Kidney (tissue), 14 donors: Measurements from ENCODE around the gene SLC25A34. TPM values are rescaled to one million over a fixed set of nuclear protein-coding genes. Genes with fewer than 3 reads are reported as not detected.

Experiments used
- DNase-seq, 5 donors: peaks; one replicate each; pipeline ENCODE4 v3.0.0-alpha.2; 2013 to 2020
- FAIRE-seq: peaks from 2 replicates; lab custom pipeline; 2012; peaks lifted over from hg19 to GRCh38; lab: Jason Lieb, UNC
- H3K27ac ChIP-seq, 2 donors: one replicate each; pipeline ENCODE4 v1.7.0; 2013; ENCODE audit warnings: low read depth in 2 of 2, low read length in 2 of 2, inconsistent platforms in 1 of 2
- H3K27me3 ChIP-seq: one replicate; pipeline ENCODE4 v1.7.1; 2013; ENCODE audit warnings: low read length, inconsistent platforms; ENCODE audit not compliant: control insufficient read depth, insufficient read depth
- H3K36me3 ChIP-seq, 3 donors: one replicate each; pipeline versions ENCODE4 v1.7.0 to v1.7.1; 2013; ENCODE audit warnings: low read length in 3 of 3, control low read depth in 1 of 3, inconsistent platforms in 1 of 3; ENCODE audit not compliant: insufficient read depth in 3 of 3, control insufficient read depth in 2 of 3
- H3K4me1 ChIP-seq, 3 donors: one replicate each; pipeline versions ENCODE4 v1.7.0 to v1.7.1; 2013; ENCODE audit warnings: low read length in 3 of 3, inconsistent platforms in 1 of 3, low read depth in 1 of 3; ENCODE audit not compliant: control insufficient read depth in 2 of 3, insufficient read depth in 2 of 3
- H3K4me3 ChIP-seq, 3 donors: one replicate each; pipeline versions ENCODE4 v1.7.0 to v1.8.1; 2013; ENCODE audit warnings: low read length in 3 of 3, control low read depth in 1 of 3, inconsistent platforms in 1 of 3
- H3K9ac ChIP-seq, 3 donors: one replicate each; pipeline versions ENCODE4 v1.7.0 to v1.7.1; 2013; ENCODE audit warnings: low read length in 3 of 3, control low read depth in 1 of 3, inconsistent platforms in 1 of 3
- H3K9me3 ChIP-seq, 3 donors: one replicate each; pipeline versions ENCODE4 v1.7.0 to v1.7.1; 2013; ENCODE audit warnings: low read length in 3 of 3, control low read depth in 1 of 3, inconsistent platforms in 1 of 3; ENCODE audit not compliant: control insufficient read depth in 2 of 3, insufficient read depth in 1 of 3
- CTCF ChIP-seq: IDR thresholded peaks from 3 replicates; pipeline ENCODE4 v1.5.1; 2012; ENCODE audit warnings: mild to moderate bottlenecking, moderate library complexity, borderline replicate concordance; ENCODE audit not compliant: insufficient read depth; ENCODE audit errors: extremely low read depth
- intact Hi-C: fragments of 100-400 bp; cut with DNase I; formaldehyde crosslinking; loops from one replicate; pipeline ENCODE4 v1.11.1; 2022
- polyA plus RNA-seq: library from polyadenylated mRNA; stranded (reverse); fragments of 350-450 nt; fragmentation: Illumina TruSeq; extraction: RNeasy Lipid Tissue Mini Kit (QIAGEN cat#74804); gene quantifications from one replicate; pipeline ENCODE4 v1.2.3, GENCODE V29; 2014; ENCODE audit warnings: low read depth, low replicate concordance; ENCODE audit not compliant: insufficient read depth
- total RNA-seq: library from RNA; stranded (reverse); fragmentation: NEBNext Ultra II Directional; extraction: Animal tissue kit (Norgen Biotek cat#: 25700); gene quantifications from one replicate; pipeline ENCODE4 v1.2.1, GENCODE V29; 2021
- donor health status: control.
- donor health status: control.
- donor health status: control.
- donor health status: control.
- donor health status: control.
- donor health status: DM: yes; HTN: yes; CAD: no.
- donor health status: Normal renal cell carcinoma (clear cell type).

Gene SLC25A34
- total and polyA plus RNA-seq, 2 donors from 2014 or later, result 1.5 to 12.2 TPM

GRCh38 chr1:15762546-15762945 lies 26.5 kb downstream of the SLC25A34 start:
- DNase-seq, result no peak
- no peak for TF ChIP-seq CTCF
- Histone ChIP-seq H3K4me3 (no peak overlapping the region), H3K9me3 (no peaks in the 10 kb centered on the region), H3K27ac (no peak overlapping the region), H3K4me1 (peaks cover 0 to 9% (median 0%) of the 10 kb centered on the region in 3 donors), H3K9ac (no peak overlapping the region), H3K36me3 (no peaks in the 10 kb centered on the region), H3K27me3 (no peaks in the 10 kb centered on the region)
- intact Hi-C loops, result no loop called here
- no peak for FAIRE-seq

- FAIRE-seq (no peak), DNase-seq (peak in 1 of 5 donors; percentile 48)
Observed at GRCh38 chr1:15764269-15764764, 28.3 kb downstream of the SLC25A34 start.

GRCh38 chr1:15764890-15765289 lies 28.8 kb downstream of the SLC25A34 start:
- no peak for DNase-seq

More at GRCh38 chr1:15764269-15764764, 28.3 kb downstream of the SLC25A34 start:
- no peak for TF ChIP-seq CTCF
- intact Hi-C loops, result no loop called here
- H3K36me3 ChIP-seq, result peaks cover 0 to 6% (median 0%) of the 10 kb centered on the region in 3 donors
- H3K9ac ChIP-seq, result no peak overlapping the region
- H3K4me3 ChIP-seq, result no peak overlapping the region
- no peak overlapping the region for H3K27ac ChIP-seq
- H3K9me3 ChIP-seq, result no peaks in the 10 kb centered on the region
- no peaks in the 10 kb centered on the region for H3K27me3 ChIP-seq
- H3K4me1 ChIP-seq, result peaks cover 0 to 9% (median 0%) of the 10 kb centered on the region in 3 donors

More at GRCh38 chr1:15764890-15765289, 28.8 kb downstream of the SLC25A34 start:
- no peak for TF ChIP-seq CTCF
- no peak for FAIRE-seq
- Histone ChIP-seq H3K9ac (no peak overlapping the region), H3K36me3 (peaks cover 0 to 6% (median 0%) of the 10 kb centered on the region in 3 donors), H3K4me3 (no peak overlapping the region), H3K9me3 (no peaks in the 10 kb centered on the region), H3K4me1 (peaks cover 0 to 9% (median 0%) of the 10 kb centered on the region in 3 donors), H3K27ac (no peak overlapping the region), H3K27me3 (no peaks in the 10 kb centered on the region)
- intact Hi-C loops, result no loop called here
